GM21737 (cell line): ENCODE measurements around the gene YY1.
"Not testable (repeated sequence)": the region's sequence is repeated elsewhere in the genome, so short reads cannot be mapped to it uniquely, and the experiment has no call there.

Experiments
- ATAC-seq: cut with Tn5 transposase; IDR thresholded peaks from one replicate; pipeline ENCODE4 v1.9.1; 2021; ENCODE audit warnings: mild to moderate bottlenecking, moderate library complexity; ENCODE audit not compliant: unreplicated experiment

Gene YY1

DNA sequence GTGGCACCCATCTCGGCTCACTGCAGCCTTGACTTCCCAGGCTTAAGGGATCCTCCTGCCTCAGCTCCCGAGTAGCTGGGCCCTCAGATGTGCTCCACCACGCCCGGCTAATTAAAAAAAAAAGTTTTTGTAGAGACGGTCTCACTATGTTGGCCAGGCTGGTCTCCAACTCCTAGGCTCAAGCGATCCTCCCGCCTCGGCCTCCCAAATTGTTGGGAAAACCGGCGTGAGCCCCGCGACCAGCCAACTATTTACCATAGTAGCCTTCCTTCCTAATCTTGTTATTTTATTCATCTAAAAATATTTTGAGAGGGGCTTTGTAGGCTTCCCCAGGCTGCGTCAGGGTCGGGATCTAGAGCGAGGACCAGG is 25.4 kb upstream of the YY1 start:
- no peak for ATAC-seq

DNA sequence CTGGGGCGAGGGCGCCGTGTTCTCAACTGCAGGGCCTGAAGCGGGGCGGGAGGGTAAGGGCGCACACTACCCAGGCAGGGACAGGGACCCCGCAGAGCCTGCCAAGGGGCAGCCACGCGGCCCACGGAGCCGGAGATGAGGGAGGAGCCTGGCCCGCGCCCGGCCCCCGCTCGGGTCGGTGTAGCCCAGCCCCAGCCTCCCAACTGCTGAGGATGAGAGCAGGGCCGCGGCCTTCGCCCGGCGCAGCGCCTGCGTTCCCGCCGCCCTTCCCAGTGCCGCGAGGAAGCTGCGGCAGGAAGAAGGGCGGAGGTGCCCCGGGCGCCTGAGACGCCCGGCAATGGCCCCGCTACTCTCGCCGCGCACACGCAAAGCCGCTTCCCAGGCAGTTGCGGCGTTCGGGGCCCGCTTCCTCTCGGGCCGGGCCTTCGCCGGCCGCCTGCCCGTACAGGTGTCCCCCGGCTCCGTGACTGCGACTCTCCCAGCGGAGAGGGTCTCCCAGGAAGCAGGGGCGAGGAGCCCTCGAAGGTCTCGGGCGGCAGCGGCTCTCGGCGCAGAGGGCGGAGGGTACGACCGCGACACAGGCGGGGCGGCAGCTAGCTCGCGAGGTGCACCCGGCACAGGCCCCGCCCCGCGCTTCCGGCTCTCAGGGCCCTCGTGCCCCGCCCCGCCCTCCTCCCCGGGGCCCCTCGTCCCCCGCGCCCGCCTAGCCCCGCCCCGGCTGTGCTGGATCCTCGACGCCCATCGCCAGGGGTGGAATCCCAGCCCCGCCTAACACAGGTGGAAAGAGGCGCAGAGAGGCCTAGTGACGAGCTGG is 24.8 kb upstream of the YY1 start:
- peak; percentile 89 for ATAC-seq

GRCh38 chr14:100214770-100215083 is 24.2 kb upstream of the YY1 start:
- no peak for ATAC-seq

DNA sequence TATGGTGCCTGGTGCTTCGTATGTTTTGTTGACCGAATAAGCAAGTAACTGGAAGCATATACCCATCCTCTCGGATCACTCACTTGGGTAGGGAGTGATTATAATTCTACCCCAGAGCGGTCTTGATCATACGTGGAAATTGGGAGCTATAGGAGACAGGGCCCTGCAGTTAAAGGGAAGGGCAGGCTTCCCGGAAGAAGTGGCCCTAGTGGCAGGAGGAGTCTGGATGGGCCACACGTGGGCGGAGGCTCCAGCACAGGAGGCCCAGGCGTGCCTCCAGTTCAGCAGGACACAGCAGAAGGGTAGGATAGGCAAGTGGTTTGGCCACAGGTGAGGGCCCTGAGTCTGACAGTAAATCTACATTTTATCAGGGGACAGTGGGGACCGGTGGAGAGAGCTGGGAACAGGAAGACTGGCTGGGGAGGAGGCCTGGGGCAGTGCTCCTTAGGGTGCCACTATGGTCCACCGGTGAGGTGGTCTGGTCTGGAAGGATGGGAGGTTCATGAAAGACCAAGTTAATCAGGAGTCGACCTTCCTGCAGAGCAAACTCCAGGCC is 23.5 kb upstream of the YY1 start:
- ATAC-seq: no peak

DNA sequence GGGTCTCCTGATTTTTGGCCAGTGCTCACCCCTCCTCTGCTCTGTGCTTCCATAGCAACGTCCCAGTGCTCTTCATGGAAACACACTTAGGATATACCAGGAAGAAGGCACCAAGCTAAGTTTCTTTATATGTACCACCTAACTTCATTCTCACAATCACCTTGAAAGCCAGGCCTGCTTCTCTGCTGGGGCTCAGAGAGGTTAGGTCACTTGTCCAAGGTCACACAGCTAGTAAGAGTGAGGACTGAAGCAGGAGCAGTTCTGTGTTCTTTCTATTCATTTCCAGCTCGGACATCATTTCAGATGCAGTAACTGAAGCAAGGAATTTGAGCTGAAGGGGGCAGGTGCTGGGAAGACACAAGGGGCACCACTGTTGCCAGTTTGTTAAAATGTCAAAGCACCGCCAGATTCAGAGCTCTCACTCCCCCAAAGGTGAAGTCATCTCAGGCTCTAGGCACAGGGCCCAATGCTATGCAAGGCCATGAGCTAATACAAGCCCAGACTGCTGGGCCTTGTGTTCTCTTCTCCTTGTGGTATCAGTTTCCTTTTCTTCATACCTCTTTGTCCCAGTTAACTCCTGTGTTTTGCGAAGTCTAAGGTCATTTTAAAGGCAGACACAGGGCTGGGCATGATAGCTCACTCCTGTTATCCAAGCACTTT is 19.7 kb upstream of the YY1 start:
- ATAC-seq: no peak

- peak; percentile 89 for ATAC-seq
These were observed 17.3 kb upstream of the YY1 start for GRCh38 chr14:100221533-100222223.

DNA sequence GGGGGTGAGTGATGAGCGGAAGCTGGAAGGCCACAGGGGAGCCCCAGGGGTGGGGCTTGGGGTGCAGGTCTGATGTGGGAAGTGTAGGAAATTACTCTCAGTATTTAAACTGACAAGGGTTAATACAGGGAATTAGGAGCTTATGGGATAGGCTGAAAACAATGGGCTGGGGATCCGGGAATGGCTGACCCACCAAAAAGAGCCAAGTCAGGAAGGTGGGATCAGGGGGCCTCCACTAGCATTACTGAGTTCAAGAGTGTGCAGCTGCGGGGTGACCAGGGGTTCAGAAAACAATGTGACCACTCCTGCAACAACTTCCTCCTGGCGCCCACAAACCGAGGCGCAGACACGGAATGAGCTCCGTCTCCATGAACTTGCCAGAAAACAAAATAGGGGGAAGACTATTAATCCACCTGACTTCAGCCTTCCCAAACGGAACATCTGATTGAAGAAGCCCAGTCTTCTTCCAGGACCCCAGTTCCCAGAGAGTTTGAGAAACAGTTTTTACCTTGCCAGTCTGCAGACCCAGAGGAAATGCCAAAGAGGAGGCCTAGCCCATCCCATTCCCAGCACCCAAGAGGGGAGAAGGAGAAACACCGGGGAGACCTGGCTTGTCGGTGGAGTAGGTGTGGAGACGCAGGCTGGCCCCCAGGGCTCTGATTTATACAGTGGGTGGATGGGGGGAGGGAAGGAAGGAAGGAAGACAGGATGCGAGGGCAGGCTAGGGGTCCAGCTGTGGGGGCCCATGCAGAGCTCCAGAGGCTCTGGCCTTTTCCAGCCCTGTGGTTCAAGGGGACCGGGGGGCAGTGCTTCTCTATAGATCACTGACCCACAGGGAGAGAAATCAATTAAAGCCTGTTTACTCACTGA is 16.5 kb upstream of the YY1 start:
- ATAC-seq: peak; percentile 24

DNA sequence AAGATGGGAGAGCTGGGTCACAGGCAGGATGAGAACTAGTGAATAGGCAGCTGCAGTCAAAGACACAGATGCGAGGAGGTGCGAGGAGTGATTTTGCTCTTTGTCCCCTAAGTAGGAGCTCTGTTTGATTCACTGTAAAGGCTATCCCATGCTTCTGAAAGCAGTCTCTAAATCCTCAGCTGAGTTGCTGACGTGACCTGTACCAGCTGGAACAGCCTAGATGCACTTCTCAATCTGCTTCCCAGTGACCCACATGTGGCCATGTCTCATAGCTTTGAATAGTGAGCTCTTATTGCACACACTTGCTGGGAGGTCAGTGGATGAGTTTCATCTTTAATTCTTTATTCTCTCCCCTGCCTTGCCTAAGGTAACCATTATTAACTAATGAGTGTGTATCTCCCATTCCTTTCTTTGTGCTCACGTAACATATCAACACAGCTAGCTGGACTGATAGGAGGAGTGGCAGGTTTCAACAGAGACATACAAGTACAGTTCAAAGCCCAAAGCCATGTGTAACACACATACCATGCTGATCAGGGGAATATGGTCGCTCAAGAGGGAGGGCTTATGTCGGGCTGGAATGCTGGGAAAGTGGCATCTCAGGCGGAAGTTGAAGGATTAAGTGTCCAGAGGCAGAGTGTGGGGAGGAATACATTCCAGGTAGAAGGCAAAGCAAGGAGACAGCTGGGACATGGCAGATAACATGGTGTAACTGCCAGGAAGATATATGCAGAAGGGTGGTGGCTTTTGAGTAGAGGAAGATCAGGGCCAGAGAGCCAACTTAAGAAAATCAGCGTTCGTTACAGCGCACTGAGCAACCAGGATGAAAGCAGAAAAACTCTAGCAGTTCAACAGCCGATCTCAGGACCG is 15.4 kb upstream of the YY1 start:
- ATAC-seq: no peak

GRCh38 chr14:100224229-100224866 is 14.6 kb upstream of the YY1 start:
- ATAC-seq: no peak

- ATAC-seq: no peak
These were observed 13.8 kb upstream of the YY1 start for GRCh38 chr14:100225169-100225568.

DNA sequence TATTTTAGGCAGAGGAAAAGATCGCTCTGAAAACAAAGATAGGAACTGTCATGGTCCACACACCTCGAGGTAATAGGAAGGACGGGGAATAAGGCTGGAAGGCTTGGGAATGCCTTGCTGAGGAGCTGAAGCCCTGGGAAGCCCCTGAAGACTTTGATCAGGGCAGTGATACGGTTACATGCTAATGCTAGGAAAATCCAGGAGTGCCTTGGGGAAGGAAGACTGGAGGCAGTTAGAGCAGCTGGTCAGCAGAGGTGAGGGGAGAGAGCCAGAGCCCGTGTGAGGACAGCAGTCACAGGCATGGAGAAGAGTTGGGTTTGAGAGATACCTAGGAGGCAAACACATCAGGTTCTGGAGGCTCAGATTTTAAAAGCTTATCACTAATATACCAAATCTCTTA is 8.6 kb upstream of the YY1 start:
- ATAC-seq: no peak

DNA sequence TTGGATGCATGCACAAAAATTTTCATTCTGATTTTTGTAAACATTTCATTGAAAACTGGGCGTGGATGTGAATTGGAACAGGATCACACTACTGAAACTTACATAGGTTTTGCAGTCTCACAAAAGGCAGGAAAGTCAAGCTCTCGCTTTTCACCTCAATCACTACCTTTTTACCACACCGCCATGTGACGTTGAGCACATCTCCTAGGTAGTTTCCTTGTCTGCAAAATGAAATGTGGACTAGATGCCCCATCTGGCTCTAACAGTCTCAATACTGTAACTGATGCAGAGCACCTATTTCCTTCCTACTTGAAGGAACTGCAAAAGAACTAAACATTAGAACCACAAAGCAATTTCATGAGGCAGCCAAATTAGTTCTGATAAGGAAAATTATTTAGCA is 4.4 kb upstream of the YY1 start:
- ATAC-seq: no peak

DNA sequence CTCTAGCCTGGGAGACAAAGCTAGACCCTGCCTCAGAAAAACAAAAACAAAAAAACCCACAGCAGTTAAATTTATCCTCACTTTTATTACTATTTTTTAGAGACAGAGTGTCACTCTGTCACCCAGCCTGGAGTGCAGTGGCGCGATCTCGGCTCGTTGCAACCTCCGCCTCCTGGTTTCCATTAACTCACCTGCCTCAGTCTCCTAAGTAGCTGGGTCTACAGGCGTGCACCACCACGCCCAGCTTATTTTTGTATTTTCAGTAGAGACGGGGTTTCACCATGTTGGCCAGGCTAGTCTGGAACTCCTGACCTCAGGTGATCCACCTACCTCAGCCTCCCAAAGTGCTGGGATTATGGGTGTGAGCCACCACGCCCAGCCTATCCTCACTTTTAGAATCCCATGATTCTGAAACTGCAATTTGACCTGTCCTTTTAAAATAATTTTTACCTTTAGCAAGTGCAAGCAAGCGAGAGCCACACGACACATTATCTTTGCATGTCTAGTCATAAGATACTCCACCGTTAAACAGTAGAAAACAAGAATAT is 2.6 kb upstream of the YY1 start:
- ATAC-seq: not testable (repeated sequence)

- no peak for ATAC-seq
These were observed 2.1 kb upstream of the YY1 start for GRCh38 chr14:100236881-100237280.

DNA sequence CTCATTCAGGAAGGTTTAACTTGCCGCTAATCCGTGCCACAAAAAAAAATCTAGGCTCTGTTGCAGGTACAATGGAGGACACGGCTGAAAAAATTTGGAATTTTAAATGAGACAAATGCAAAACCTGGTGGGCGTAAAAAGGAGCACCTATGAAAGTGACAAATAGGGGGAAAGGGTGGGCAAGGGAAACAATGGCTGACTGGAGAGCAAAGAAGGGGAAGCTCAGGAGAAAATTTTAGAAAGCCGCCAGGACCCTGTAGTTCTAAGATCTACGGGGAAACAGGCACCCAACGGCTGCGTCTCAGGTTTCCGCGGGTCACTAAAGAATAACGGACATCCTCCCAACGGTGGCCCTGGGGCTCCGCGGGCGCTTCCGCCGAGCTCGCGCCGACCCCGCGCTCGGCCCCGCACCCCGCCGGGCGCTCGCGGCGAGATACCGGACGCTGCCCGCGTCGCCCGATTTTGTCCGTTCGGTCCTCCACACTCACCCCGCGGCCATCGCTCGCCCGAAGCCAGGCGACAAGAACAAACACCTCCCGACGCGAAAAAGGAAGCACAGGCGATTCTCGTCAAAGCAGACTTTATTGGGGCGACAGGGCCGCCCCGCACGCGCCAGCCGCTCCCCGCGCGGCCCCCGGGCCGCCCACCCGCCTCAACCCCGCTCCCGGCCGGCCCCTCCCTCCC is 1.1 kb upstream of the YY1 start:
- peak; percentile 12 for ATAC-seq

- no peak for ATAC-seq
These were observed 381 bp downstream of the YY1 start for GRCh38 chr14:100239211-100239839.

- ATAC-seq: peak; percentile 37
These were observed 1.1 kb downstream of the YY1 start for GRCh38 chr14:100239840-100240667.
